ENCODE measurements around the gene CARM1. TPM values are rescaled to one million over a fixed set of nuclear protein-coding genes. Genes with fewer than 3 reads are reported as not detected.
"Not testable (repeated sequence)": the region's sequence is repeated elsewhere in the genome, so short reads cannot be mapped to it uniquely, and the experiment has no call there.

The CARM1 gene
- total and polyA plus RNA-seq, 3 experiments from 2014 or later = 0.51 to 71.3 (median 69.2) TPM

- Histone ChIP-seq H3K27me3 (ENCODE audit: insufficient read depth, low read length, poor library complexity, severe bottlenecking) (no peaks in the 10 kb centered on the region), H3K36me3 (ENCODE audit: insufficient read depth, low read length) (no peaks in the 10 kb centered on the region), H3K4me3 (ENCODE audit: low read length) (no peak overlapping the region), H3K27ac (ENCODE audit: low read depth, low read length) (no peak overlapping the region), H3K4me1 (ENCODE audit: insufficient read depth, low read length) (no peaks in the 10 kb centered on the region), H3K9me3 (ENCODE audit: low read length) (no peaks in the 10 kb centered on the region)
- no peak for DNase-seq
- H3K36me3 Mint-ChIP-seq = no peaks in the 10 kb centered on the region
- peak overlapping the region in 1 of 8 donors; percentile 57 for H3K27ac Mint-ChIP-seq
- ChIA-PET CTCF (interaction anchor here (3.1 to 4.3 kb wide), 2 partner anchors 12 to 135 kb away, joined by 12 to 25 read pairs; partner anchors contain the start of gene DNM2), POLR2A (no interaction called here)
- H3K27me3 Mint-ChIP-seq = peaks cover 6 to 8% of the 10 kb centered on the region in 2 donors
- no peaks in the 10 kb centered on the region for H3K4me1 Mint-ChIP-seq
- no peak overlapping the region for H3K4me3 Mint-ChIP-seq
- H3K9me3 Mint-ChIP-seq = peaks cover 0 to 1% (median 0%) of the 10 kb centered on the region in 5 donors
Observed at GRCh38 chr19:10852098-10852800, 19.1 kb upstream of the CARM1 start.

DNA sequence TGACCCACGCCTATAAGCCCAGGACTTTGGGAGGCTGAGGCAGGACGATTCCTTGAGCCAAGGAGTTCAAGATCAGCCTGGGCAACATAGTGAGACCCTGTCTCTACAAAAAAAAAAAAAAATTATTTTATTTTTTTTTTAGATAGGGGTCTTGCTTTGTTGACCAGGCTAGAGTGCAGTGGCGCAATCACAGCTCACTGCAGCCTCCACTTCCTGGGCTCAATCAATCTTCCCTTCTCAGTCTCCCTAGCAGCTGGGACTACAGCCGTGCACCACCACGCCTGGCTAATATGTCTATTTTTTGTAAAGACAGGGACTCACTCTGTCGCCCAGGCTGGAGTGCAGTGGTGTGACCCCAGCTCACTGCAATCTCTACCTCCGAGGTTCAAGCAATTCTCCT lies 18.4 kb upstream of the CARM1 start:
- Histone ChIP-seq H3K27ac (ENCODE audit: low read depth, low read length) (no peak overlapping the region), H3K4me3 (ENCODE audit: low read length) (no peak overlapping the region), H3K4me1 (ENCODE audit: insufficient read depth, low read length) (no peaks in the 10 kb centered on the region), H3K27me3 (ENCODE audit: insufficient read depth, low read length, poor library complexity, severe bottlenecking) (no peaks in the 10 kb centered on the region), H3K36me3 (ENCODE audit: insufficient read depth, low read length) (no peaks in the 10 kb centered on the region), H3K9me3 (ENCODE audit: low read length) (no peaks in the 10 kb centered on the region)
- Mint-ChIP-seq H3K36me3 (no peaks in the 10 kb centered on the region), H3K27me3 (peaks cover 4 to 6% of the 10 kb centered on the region in 2 donors), H3K4me3 (no peak overlapping the region), H3K9me3 (no peaks in the 10 kb centered on the region), H3K27ac (no peak overlapping the region), H3K4me1 (no peaks in the 10 kb centered on the region)
- DNase-seq = no peak
- ChIA-PET POLR2A (no interaction called here), CTCF (interaction anchor here (0.8 to 4.3 kb wide), 2 partner anchors 12 to 135 kb away, joined by 5 to 25 read pairs; partner anchors contain the start of gene DNM2)

GRCh38 chr19:10854350-10855089 lies 16.8 kb upstream of the CARM1 start:
- Mint-ChIP-seq H3K4me3 (no peak overlapping the region), H3K9me3 (no peaks in the 10 kb centered on the region), H3K4me1 (no peaks in the 10 kb centered on the region), H3K36me3 (no peaks in the 10 kb centered on the region), H3K27me3 (peaks cover 0 to 6% of the 10 kb centered on the region in 2 donors), H3K27ac (peak overlapping the region in 1 of 8 donors; percentile 42)
- H3K27ac ChIP-seq (ENCODE audit: low read depth, low read length) = no peak overlapping the region
- H3K36me3 ChIP-seq (ENCODE audit: insufficient read depth, low read length) = no peaks in the 10 kb centered on the region
- DNase-seq = no peak
- no peak overlapping the region for H3K4me3 ChIP-seq (ENCODE audit: low read length)
- H3K9me3 ChIP-seq (ENCODE audit: low read length) = no peaks in the 10 kb centered on the region
- H3K4me1 ChIP-seq (ENCODE audit: insufficient read depth, low read length) = no peaks in the 10 kb centered on the region
- H3K27me3 ChIP-seq (ENCODE audit: insufficient read depth, low read length, poor library complexity, severe bottlenecking) = no peaks in the 10 kb centered on the region
- CTCF ChIA-PET = interaction anchor here (1.2 to 4.3 kb wide), 2 partner anchors 10 to 137 kb away, joined by 4 to 25 read pairs; partner anchors contain the start of gene DNM2
- POLR2A ChIA-PET = interaction anchor here (0.6 to 0.7 kb wide), 3 partner anchors 12 to 770 kb away, joined by 3 to 5 read pairs (median 5); no protein-coding TSS in a partner anchor

DNA sequence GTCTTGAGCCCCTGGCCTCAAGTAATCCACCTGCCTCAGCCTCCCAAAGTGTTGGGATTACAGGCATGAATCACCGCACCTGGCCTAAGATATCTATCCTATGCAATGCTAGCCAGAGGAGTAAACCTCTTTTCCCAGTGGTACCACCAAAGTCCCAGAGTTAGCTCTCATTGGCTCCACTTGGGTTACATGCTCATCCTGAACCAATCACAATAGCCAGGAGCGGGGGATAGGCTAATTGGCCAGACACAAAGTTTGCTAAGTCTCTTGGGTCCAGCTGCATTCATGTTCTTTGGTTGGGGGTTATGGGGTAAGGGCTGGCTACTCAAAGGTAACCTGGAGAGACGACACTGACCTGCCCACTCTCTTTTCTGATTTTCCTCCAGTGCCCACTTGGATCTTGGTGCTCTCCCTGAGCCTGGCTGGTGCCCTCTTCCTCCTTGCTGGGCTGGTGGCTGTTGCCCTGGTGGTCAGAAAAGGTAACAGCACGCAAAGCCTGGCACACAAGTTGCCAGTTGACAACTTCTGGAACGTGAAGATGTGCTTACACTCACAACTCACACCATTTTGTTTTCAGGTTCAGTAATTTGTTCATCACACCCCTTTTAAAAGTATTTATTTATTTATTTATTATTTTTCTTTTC lies 15.4 kb upstream of the CARM1 start:
- Mint-ChIP-seq H3K27me3 (no peaks in the 10 kb centered on the region), H3K27ac (peak overlapping the region in 1 of 8 donors; percentile 79), H3K9me3 (no peaks in the 10 kb centered on the region), H3K4me1 (peaks cover 0 to under 1% (median 0%) of the 10 kb centered on the region in 3 donors), H3K4me3 (no peak overlapping the region), H3K36me3 (peaks cover 0 to under 1% (median 0%) of the 10 kb centered on the region in 3 donors)
- no peaks in the 10 kb centered on the region for H3K36me3 ChIP-seq (ENCODE audit: insufficient read depth, low read length)
- DNase-seq = no peak
- H3K27ac ChIP-seq (ENCODE audit: low read depth, low read length) = no peak overlapping the region
- no peaks in the 10 kb centered on the region for H3K4me1 ChIP-seq (ENCODE audit: insufficient read depth, low read length)
- ChIA-PET CTCF (interaction anchor here (0.9 to 4.3 kb wide), 4 partner anchors 9 to 139 kb away, joined by 3 to 25 read pairs (median 4); partner anchors contain the start of genes DNM2 and TMED1), POLR2A (no interaction called here)
- no peaks in the 10 kb centered on the region for H3K27me3 ChIP-seq (ENCODE audit: insufficient read depth, low read length, poor library complexity, severe bottlenecking)
- no peaks in the 10 kb centered on the region for H3K9me3 ChIP-seq (ENCODE audit: low read length)
- H3K4me3 ChIP-seq (ENCODE audit: low read length) = no peak overlapping the region

GRCh38 chr19:10856899-10857298 lies 14.5 kb upstream of the CARM1 start:
- H3K36me3 ChIP-seq (ENCODE audit: insufficient read depth, low read length); H3K36me3 Mint-ChIP-seq; H3K27ac ChIP-seq (ENCODE audit: low read depth, low read length); H3K27ac Mint-ChIP-seq; H3K4me3 ChIP-seq (ENCODE audit: low read length); H3K27me3 ChIP-seq (ENCODE audit: insufficient read depth, low read length, poor library complexity, severe bottlenecking); H3K9me3 ChIP-seq (ENCODE audit: low read length); H3K4me3 Mint-ChIP-seq; H3K4me1 ChIP-seq (ENCODE audit: insufficient read depth, low read length); DNase-seq; H3K27me3 Mint-ChIP-seq; H3K4me1 Mint-ChIP-seq; H3K9me3 Mint-ChIP-seq: not testable (repeated sequence)
- POLR2A ChIA-PET = interaction anchor here (0.6 kb wide), 1 partner anchor 73 kb away, joined by 3 read pairs; no protein-coding TSS in a partner anchor
- CTCF ChIA-PET = interaction anchor here (0.9 to 1.5 kb wide), 3 partner anchors 21 to 139 kb away, joined by 3 to 4 read pairs (median 3); partner anchors contain the start of genes DNM2 and TMED1

DNA sequence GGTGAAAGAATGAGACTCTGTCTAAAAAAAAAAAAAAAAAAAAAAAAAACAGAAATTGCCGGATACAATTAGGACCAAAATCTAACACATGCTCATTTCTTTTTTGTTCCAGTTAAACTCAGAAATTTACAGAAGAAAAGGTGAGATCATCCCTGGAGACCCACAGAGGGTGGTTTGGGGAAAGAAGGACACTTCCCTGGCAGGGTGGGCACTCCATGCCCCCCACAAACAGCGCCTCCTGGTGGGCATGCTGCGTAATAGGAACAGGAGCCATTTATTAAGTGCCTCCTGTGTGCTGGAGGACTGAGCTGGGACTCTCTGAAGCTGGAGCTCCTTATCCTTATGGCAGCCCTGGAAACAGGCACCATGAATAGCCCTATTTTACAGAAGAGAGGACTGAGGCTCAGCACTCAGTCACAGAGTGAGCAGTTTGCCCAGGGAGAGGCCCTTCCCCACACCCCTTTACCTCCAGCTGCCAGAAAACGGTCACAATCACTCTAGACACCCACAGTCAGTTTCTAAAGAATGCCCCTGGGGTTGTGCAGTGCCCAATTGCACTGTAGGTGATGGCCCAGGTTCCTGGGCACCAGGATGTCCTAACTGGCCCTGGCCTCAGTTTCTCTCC lies 13.0 kb upstream of the CARM1 start:
- Mint-ChIP-seq H3K4me3 (no peak overlapping the region), H3K27me3 (no peaks in the 10 kb centered on the region), H3K27ac (peak overlapping the region in 1 of 8 donors; percentile 33), H3K4me1 (peaks cover 0 to 11% (median 0%) of the 10 kb centered on the region in 3 donors), H3K36me3 (peaks cover 0 to 2% (median 0%) of the 10 kb centered on the region in 3 donors), H3K9me3 (no peaks in the 10 kb centered on the region)
- CTCF ChIA-PET = interaction anchor here (0.8 to 2.9 kb wide), 6 partner anchors 9 to 142 kb away, joined by 3 to 8 read pairs (median 5); partner anchors contain the start of gene CARM1
- Histone ChIP-seq H3K4me1 (ENCODE audit: insufficient read depth, low read length) (no peaks in the 10 kb centered on the region), H3K9me3 (ENCODE audit: low read length) (no peaks in the 10 kb centered on the region), H3K27ac (ENCODE audit: low read depth, low read length) (no peak overlapping the region), H3K27me3 (ENCODE audit: insufficient read depth, low read length, poor library complexity, severe bottlenecking) (no peaks in the 10 kb centered on the region), H3K4me3 (ENCODE audit: low read length) (no peak overlapping the region), H3K36me3 (ENCODE audit: insufficient read depth, low read length) (no peaks in the 10 kb centered on the region)
- peak; percentile 26 to 66 (median 32) for DNase-seq
- POLR2A ChIA-PET = interaction anchor here (0.6 kb wide), 1 partner anchor 150 kb away, joined by 8 read pairs; no protein-coding TSS in a partner anchor

- CTCF ChIA-PET = interaction anchor here (1.0 kb wide), 1 partner anchor 25 kb away, joined by 3 read pairs; the partner anchor contains the start of gene TMED1
Observed at GRCh38 chr19:10861103-10861651, 10.2 kb upstream of the CARM1 start.

More at GRCh38 chr19:10861103-10861651, 10.2 kb upstream of the CARM1 start:
- H3K27me3 ChIP-seq (ENCODE audit: insufficient read depth, low read length, poor library complexity, severe bottlenecking) = no peaks in the 10 kb centered on the region
- H3K9me3 ChIP-seq (ENCODE audit: low read length) = no peaks in the 10 kb centered on the region
- H3K9me3 Mint-ChIP-seq = no peaks in the 10 kb centered on the region
- peaks cover 7 to 21% (median 8%) of the 10 kb centered on the region in 3 donors for H3K4me1 Mint-ChIP-seq
- H3K4me1 ChIP-seq (ENCODE audit: insufficient read depth, low read length) = peaks cover 10% of the 10 kb centered on the region
- no peak overlapping the region for H3K27ac ChIP-seq (ENCODE audit: low read depth, low read length)
- POLR2A ChIA-PET = no interaction called here
- H3K27me3 Mint-ChIP-seq = no peaks in the 10 kb centered on the region
- no peak overlapping the region for H3K4me3 ChIP-seq (ENCODE audit: low read length)
- H3K4me3 Mint-ChIP-seq = no peak overlapping the region
- no peaks in the 10 kb centered on the region for H3K36me3 ChIP-seq (ENCODE audit: insufficient read depth, low read length)
- H3K36me3 Mint-ChIP-seq = peaks cover 0 to 2% (median 0%) of the 10 kb centered on the region in 3 donors
- H3K27ac Mint-ChIP-seq = peak overlapping the region in 1 of 8 donors; percentile 6
- DNase-seq = no peak

Measured in CD8-positive, alpha-beta memory T cell (primary cell).